ENCODE data around the gene C16orf74.
A peak's percentile ranks its signal among the peaks of the same experiment; 100 is the strongest.

Gene C16orf74

DNA sequence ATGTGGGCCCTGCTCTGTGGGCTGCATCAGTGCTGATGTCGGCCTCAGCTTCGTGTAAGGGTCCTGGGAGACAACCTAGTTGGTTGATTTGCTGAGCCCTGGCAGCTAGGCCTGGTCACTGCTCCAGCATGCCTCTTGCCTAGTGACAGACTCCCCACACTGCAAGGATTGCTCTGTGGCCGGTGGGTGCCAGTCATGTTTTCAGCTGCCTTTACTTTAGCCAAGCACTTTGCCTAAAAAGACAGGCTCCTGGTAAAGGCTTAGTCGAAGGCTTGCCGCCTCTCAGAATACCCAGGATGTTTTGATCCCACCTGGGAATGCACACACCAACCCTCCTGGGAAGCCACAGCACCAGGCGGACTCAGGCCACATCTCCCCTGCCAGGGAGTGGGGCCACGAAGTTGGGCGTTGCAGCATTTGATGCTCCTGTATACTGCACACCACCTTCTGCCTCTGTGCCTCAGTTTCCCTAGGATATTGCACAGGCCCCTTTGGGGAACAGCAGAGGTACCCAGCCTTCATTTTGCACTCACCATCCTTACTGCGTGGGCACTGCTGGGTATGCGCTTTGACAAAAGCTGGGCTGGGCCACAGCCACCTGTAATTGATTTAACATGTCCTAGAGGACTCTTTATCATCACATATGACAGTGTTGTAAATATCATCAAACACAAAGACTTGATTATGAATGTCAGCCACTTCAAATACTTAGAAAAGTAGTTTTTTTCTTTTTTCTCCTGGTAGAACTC lies 82.0 kb downstream of the C16orf74 start:
- no peak for DNase-seq

GRCh38 chr16:85667841-85668413 lies 83.0 kb downstream of the C16orf74 start:
- DNase-seq: no peak

- DNase-seq: no peak
Observed at GRCh38 chr16:85667261-85667660, 83.6 kb downstream of the C16orf74 start.

DNA sequence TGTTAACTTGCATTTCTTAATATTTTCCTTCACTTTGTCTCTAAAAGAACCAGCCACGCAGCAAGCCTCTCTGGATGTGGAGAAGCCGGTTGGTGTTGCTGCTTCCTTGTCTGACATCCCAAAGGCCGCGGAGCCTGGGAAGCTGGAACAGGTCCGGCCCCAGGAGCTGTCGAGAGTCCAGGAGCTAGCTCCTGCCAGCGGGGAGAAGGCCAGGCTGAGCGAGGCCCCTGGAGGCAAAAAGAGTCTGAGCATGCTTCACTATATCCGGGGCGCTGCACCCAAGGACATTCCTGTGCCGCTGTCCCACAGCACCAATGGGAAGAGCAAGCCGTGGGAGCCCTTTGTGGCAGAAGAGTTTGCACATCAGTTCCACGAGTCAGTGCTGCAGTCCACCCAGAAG lies 85.0 kb downstream of the C16orf74 start:
- no peak for DNase-seq

GRCh38 chr16:85665373-85665740 lies 85.5 kb downstream of the C16orf74 start:
- no peak for DNase-seq

GRCh38 chr16:85664580-85665372 lies 86.1 kb downstream of the C16orf74 start:
- DNase-seq: no peak

- DNase-seq: no peak
Observed at GRCh38 chr16:85663891-85664321, 87.0 kb downstream of the C16orf74 start.

GRCh38 chr16:85662976-85663830 lies 87.7 kb downstream of the C16orf74 start:
- DNase-seq: no peak

- DNase-seq: no peak
Observed at GRCh38 chr16:85662482-85662812, 88.4 kb downstream of the C16orf74 start.

- DNase-seq: no peak
Observed at GRCh38 chr16:85661740-85662481, 89.0 kb downstream of the C16orf74 start.

DNA sequence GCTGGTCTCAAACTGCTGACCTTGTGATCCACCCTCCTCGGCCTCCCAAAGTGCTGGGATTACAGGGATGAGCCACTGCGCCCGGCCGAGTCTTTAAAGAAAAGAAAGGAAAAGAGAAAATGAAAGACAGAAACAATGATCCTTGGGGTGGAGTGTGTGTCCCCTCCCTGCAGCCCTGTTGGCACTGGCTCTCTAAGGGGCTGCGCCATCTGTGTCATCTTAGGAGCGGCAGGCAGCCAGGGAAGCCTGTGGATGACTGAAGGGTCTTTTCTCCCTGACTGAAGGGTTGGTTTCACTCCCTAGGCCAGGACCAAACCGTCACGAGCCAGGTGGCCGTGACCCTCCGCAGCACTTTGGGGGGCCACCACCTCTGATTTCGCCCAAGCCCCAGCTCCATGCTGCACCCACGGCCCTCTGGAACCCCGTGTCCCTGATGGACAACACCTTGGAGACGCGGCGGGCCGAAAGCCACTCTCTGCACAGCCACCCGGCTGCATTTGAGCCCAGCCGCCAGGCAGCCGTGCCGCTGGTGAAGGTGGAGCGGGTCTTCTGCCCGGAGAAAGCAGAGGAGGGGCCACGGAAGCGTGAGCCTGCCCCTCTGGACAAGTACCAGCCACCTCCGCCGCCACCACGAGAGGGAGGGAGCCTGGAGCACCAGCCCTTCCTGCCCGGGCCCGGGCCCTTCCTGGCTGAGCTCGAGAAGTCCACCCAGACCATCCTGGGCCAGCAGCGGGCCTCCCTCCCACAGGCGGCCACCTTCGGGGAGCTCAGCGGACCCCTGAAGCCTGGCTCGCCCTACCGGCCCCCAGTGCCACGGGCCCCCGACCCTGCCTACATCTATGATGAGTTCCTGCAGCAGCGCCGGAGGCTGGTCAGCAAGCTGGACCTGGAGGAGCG lies 89.8 kb downstream of the C16orf74 start:
- no peak for DNase-seq

DNA sequence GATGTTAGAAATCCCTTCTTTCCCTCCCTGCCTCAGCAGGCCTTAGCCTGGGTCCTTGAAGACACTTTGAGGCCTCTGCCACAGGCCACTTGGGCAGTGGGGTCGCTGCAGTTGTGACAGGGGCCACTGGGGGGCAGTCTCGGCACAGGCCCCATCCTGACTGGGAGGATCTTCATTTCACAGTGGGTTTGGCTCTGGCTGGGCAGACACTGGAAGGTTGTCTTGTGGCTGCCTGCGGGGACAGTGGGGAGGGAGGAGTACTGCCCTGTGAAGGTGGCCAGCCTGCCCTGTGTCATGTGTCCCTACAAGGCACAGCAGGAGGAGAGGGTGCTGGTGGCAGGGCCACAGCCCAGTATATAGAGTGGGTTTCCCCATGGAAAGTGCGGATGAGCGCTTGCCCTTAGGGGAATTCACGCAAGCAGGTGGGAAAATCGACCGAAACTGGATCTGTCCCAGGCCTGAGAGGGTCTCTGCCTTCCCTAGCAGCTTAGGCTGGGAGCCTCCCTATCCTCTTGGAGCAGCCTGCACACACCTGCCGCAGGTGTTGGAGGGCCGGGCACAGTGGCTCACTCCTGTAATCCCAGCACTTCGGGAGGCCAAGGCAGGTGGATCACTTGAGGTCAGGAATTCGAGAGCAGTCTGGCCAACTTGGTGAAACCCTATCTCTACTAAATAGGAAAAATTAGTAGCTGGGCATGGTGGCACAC lies 90.9 kb downstream of the C16orf74 start:
- DNase-seq: peak; percentile 12 to 50 (median 32)

- DNase-seq: no peak
Observed at GRCh38 chr16:85659336-85659735, 91.6 kb downstream of the C16orf74 start.

DNA sequence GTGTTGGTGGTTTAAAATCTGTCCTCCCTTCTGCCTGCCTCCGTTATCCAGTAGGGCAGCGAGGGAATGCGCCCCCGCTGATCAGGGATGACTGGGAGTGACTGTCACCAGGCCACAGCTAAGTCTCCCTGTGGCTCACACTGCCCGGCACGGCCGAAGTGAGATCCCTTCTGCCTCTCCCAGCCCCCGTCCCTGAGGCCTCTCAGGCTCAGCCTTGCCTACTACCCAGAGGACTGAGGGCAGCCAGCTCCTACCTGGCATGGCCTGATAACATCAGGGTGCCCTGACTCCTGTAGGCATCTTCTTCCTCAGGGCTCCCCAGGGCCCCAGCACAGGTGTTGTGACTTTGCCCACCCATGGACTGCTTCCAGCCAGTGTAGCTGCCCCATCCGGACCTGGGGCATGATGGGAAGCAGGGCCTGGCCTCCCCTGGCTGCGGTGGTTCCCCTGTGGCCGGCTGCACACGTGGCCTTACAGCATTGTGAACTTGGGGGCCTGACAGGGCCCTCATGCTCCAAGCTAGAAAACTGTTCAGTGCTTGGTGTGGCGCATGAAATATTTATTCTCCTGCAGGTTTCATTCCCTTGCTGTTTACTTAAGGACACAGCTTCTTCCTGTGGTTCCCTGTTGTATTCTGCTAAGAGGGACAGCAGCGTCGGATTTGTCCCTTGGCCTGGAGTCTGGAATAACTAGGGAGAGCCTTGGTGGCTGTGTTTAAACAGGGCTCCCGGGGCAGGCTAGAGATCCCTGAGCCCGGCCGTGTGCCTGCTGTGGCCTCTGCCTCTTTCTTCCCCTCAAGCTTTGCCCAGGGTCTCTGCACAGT lies 92.2 kb downstream of the C16orf74 start:
- DNase-seq: no peak

DNA sequence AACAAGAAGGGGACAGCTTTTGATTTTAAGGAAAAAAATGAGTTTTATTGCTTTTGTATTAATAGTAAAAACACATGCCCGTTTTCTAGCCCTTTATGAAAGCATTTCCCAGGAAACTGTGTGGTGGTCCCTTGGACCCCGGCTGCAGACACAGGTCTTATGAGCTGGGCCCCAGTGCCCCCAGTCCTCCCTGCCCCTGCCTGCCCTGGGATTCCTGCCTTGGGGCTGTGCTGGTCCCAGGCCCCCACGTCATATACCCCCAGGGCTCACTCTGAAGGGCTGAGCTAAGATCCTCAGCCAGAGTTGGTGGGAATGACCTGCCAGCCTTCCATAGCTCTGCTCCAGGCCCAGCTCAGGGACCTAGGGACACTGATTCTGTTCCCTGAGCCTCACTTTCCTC lies 92.9 kb downstream of the C16orf74 start:
- DNase-seq: no peak
